GM12891 (cell line): ENCODE results near the gene INCENP.

Experiments
- DNase-seq: peaks from one replicate; pipeline ENCODE4 v3.0.0; 2011; ENCODE audit warnings: low spot score; ENCODE audit not compliant: insufficient read length
- FAIRE-seq: peaks from 2 replicates; lab custom pipeline; 2011; peaks lifted over from hg19 to GRCh38; lab: Jason Lieb, UNC
- PAX5 ChIP-seq: IDR thresholded peaks from 2 replicates; pipeline ENCODE4 v1.6.1; 2011; ENCODE audit warnings: low read length, moderate library complexity, mild to moderate bottlenecking; ENCODE audit not compliant: insufficient read depth, severe bottlenecking
- POLR2A ChIP-seq: IDR thresholded peaks from 2 replicates; pipeline ENCODE4 v1.6.1; 2011; ENCODE audit warnings: low read depth, low read length, control low read depth
- POLR2AphosphoS5 ChIP-seq: IDR thresholded peaks from 2 replicates; pipeline ENCODE4 v1.6.1; 2011; ENCODE audit warnings: low read depth, low read length, control low read depth
- POU2F2 ChIP-seq: IDR thresholded peaks from 2 replicates; pipeline ENCODE4 v1.6.1; 2011; ENCODE audit warnings: low read depth, mild to moderate bottlenecking, control low read depth, low read length, moderate library complexity
- SPI1 ChIP-seq: IDR thresholded peaks from 2 replicates; pipeline ENCODE4 v1.6.1; 2011; ENCODE audit warnings: low read depth, low read length, control low read depth
- TAF1 ChIP-seq: IDR thresholded peaks from 2 replicates; pipeline ENCODE4 v1.6.1; 2011; ENCODE audit warnings: low read depth, low read length, control low read depth

Gene INCENP

DNA sequence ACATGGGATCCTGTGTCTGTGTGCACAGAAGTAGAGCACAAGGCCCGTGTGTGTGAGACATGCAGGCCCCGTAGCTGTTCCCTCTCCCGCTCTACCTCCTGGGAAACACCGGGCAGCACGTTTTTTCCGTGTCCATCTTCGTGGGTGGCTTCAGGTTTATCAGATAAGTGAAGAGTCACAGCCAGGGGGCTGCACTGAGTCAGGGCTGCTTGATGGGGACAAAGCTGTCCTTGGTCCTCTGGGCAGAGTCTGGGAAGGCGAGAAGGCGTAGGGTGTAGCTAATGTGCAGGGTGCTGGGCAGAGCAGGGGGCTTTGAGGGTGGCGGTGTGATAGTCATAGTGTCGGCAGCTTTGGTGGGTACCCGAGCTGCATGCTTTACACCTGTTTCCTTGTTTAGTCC is 23.7 kb downstream of the INCENP start:
- no peak for FAIRE-seq
- DNase-seq, result no peak
- TF ChIP-seq POU2F2, result no peak
- no peak for TF ChIP-seq POLR2A
- TF ChIP-seq SPI1, result no peak
- TF ChIP-seq POLR2AphosphoS5, result no peak
- no peak for TF ChIP-seq PAX5

DNA sequence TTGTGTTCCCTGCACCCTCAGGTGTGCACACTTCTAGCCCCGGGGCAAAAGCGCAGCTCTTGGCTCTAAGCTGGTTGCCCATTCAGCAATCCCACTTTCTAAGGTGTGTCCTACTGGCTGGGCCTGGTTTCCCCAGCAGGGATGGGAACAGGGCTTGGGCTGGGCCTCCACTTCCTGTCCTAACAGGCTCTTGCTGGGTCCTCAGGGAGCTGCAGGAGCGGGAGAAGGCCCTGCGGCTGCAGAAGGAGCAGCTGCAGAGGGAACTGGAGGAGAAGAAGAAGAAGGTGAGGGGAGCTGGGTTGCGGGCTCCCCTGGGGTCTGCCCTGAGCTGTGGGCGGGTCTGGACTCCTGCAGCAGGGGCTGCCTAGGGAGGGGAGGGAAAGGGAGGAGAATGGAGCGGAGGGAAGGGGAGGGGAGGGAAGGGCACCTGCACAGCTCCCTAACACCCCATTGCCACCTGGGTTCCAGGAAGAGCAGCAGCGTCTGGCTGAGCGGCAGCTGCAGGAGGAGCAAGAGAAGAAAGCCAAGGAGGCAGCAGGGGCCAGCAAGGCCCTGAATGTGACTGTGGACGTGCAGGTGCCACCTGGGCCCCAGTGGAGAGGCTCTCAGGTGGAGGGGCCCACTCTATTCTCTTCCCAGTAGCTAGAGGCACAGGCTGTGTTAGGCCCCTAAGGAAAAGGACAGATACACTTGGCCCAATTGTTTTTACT is 24.6 kb downstream of the INCENP start:
- no peak for DNase-seq
- FAIRE-seq, result no peak
- no peak for TF ChIP-seq POLR2AphosphoS5
- no peak for TF ChIP-seq SPI1
- no peak for TF ChIP-seq TAF1
- no peak for TF ChIP-seq POU2F2
- no peak for TF ChIP-seq POLR2A
- TF ChIP-seq PAX5, result no peak

DNA sequence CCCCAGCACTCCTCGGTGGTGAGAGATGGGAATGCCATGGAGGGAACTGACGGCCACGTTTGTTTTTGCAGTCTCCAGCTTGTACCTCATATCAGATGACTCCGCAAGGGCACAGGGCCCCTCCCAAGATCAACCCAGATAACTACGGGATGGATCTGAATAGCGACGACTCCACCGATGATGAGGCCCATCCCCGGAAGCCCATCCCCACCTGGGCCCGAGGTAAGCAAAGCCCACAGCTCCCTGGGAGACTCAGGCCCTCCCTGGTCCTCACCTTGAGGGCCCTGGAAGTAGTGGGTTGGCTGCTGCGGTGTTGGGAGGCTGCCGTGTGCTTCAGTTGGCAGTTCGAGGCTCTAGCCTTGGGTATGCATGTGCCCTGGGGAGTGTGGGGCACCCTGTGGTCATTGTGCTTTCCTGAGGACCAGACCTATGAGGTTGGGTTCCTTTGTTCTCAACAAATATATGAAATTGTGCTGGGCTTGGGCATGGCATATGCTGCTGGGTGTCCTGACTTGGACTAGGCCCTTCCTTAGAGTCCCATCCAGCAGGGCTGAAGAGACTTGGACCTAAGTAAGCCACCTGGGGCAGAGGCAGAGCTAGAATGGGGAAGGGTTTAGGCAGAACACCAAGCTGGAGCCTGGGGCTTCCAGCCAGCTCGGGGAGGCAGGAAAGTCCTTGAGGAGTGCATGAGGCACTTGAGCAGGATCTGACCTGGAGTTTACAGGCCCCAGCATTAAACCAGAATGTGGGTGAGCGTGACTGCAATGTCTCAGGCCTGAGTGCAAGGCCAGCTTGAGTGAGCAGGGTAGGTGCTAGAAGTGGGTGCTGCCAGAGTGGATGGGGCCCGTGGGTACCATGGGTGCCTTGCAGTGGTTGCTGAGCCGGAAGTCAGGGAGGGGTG is 26.4 kb downstream of the INCENP start:
- TF ChIP-seq POLR2A, result no peak
- TF ChIP-seq POU2F2, result no peak
- TF ChIP-seq SPI1, result no peak
- no peak for TF ChIP-seq PAX5
- TF ChIP-seq TAF1, result no peak
- no peak for TF ChIP-seq POLR2AphosphoS5
- FAIRE-seq (no peak), DNase-seq (no peak)

- TF ChIP-seq POLR2A (no peak), PAX5 (no peak), SPI1 (no peak), POLR2AphosphoS5 (no peak), POU2F2 (no peak), TAF1 (no peak)
- FAIRE-seq (no peak), DNase-seq (no peak)
Observed at GRCh38 chr11:62150887-62151736, 27.3 kb downstream of the INCENP start.

DNA sequence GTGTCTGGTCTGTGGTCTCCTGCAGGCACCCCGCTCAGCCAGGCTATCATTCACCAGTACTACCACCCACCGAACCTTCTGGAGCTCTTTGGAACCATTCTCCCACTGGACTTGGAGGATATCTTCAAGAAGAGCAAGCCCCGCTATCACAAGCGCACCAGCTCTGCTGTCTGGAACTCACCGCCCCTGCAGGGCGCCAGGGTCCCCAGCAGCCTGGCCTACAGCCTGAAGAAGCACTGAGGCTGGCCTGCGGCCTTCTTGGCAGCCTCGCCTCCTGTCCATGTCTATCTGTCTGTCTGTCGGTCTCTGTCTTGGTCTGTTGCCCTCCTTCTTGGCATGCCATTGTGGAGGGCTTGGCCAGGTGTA is 27.9 kb downstream of the INCENP start:
- no peak for TF ChIP-seq PAX5
- TF ChIP-seq POLR2AphosphoS5, result no peak
- FAIRE-seq (no peak), DNase-seq (no peak)

DNA sequence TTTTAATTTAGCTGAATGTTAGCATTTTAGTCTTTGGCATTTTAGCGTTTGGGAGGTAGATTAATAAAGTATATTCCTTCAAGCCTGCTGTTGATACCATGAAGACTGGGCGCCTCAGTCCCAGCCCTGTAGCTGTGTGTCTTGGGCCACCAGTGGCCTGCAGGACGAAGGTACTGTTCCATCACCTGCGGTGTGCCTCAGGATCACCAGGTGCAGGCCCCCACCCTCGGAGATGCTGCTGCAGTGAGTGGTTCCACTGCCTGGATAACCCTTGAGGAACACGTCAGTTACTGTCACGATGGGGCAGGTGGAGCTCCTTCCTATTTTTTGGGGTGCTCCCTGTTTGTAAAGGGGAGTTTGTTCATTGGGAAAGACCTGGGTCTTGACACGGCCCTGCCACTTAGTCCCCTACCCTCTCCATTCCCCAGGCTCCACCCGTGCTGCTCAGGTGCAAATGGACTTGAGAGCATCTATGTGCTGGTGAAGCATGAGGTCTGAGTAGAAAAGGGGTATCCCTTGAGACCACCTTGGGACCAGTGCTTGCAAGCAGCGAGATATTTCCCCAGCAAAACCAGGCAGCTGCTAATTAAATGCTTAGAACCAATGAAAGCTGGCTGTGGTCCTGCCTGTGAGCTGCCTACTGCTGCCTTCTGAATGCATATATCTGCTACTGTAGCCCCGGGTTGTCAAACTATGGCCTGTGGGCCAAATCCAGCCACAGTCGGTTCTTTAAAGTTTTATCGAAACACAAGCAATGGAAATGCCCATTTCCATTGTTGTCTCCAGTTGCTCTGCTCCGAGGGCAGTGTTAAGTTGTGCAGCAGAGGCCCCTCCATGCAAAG is 28.7 kb downstream of the INCENP start:
- DNase-seq (no peak), FAIRE-seq (no peak)
- TF ChIP-seq POLR2A (no peak), POU2F2 (no peak), PAX5 (no peak), SPI1 (no peak), TAF1 (no peak), POLR2AphosphoS5 (no peak)

DNA sequence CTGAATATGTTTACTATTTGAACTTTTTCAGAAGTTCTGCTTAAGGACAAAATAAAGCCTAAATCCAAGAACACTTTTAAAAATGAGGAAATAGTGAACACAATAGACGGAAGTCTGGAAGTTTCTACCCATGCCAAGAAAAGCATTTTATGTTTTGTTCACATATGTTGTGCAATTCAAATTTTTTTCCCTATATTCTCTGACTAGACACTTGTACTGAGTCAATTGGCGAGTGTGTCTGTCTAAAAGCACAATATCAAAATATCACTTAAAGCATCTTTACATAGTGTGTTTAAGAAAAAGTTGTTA is 29.2 kb downstream of the INCENP start:
- no peak for DNase-seq
- TF ChIP-seq SPI1 (no peak), POU2F2 (no peak), TAF1 (no peak), PAX5 (no peak), POLR2AphosphoS5 (no peak), POLR2A (no peak)
- no peak for FAIRE-seq

DNA sequence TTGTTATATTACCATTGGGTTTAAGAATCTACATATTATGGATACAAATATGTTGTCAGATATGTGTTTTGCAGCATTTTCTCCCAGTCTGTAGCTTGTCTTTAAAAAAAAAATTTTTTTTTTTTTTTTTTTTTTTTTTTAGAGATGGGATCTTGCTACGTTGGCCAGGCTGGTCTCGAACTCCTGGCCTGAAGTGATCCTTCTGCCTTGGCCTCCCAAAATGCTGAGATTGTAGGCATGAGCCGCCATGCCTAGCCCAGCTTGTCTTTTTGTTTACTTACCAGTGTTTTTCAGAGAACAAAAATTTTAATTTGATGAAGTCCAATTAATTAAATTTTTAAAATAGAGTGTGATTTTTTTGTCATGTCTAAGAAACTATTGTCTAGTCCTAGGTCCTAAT is 29.8 kb downstream of the INCENP start:
- no peak for FAIRE-seq
- no peak for DNase-seq
- TF ChIP-seq TAF1 (no peak), PAX5 (no peak), POLR2AphosphoS5 (no peak), POLR2A (no peak), POU2F2 (no peak), SPI1 (no peak)

GRCh38 chr11:62157603-62158002 is 33.8 kb downstream of the INCENP start:
- no peak for DNase-seq
- TF ChIP-seq POU2F2, result no peak
- no peak for FAIRE-seq
